ENCODE data around the gene CSGALNACT2. TPM values are rescaled to one million over a fixed set of nuclear protein-coding genes. Genes with fewer than 3 reads are reported as not detected.

Gene CSGALNACT2
- total RNA-seq, 1 experiment from 2014 or later, result 8.9 TPM

DNA sequence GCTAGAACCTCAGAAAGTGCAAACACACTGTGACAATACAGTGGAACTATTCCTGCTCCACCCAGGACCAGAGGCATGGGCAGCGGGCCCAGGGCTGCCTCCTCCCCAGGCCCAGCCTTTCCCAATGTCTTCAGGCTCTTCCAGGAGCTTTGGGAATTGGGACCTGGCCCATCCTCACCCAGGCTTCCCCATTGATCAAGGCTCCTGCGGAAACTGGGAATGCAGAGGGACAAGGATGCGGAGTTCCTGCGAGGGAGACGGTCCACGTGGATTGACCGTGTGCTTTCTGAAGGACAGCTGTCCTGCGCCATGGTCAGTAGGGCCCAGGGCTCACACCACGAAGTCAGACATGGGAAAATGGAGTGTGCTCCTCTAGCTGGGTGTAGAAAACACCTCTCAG is 56.6 kb downstream of the CSGALNACT2 start:
- no CpG with 5 or more reads among the region's 9 CpGs for WGBS (ENCODE audit: extremely low coverage, insufficient read length, low lambda C conversion rate)
- peaks cover 11 to 17% of the 10 kb centered on the region in 2 experiments for H3K4me1 Mint-ChIP-seq

More for the DNA sequence above, 56.6 kb downstream of the CSGALNACT2 start:
- H2AFZ ChIP-seq (ENCODE audit: low read length), result no peak overlapping the region
- no peak overlapping the region for H3T11ph ChIP-seq (ENCODE audit: low read length)
- no peaks in the 10 kb centered on the region for H3K9me3 ChIP-seq (ENCODE audit: control insufficient read depth, low read depth, low read length)
- no peak overlapping the region for H3K4ac ChIP-seq (ENCODE audit: low read depth, low read length)
- H3K9ac ChIP-seq (ENCODE audit: extremely low read depth, insufficient read length, low read length), result no peak overlapping the region
- no peak overlapping the region for H4K8ac ChIP-seq (replicated peaks; ENCODE audit: insufficient read length, low read depth, low read length)
- no peak for DNase-seq
- H3K4me2 ChIP-seq (ENCODE audit: insufficient read depth, insufficient read length, low read length), result no peak overlapping the region
- TF ChIP-seq CTCF (conservative IDR thresholded peaks at IDR 0.05), result no peak
- Mint-ChIP-seq H3K27ac (peak overlapping the region in 1 of 3 experiments; percentile 49; a peak in 1 of 7 replicates), H3K9me3 (no peaks in the 10 kb centered on the region), H3K36me3 (ENCODE audit: insufficient read depth in 1 of 3, low read depth in 3 of 3) (peaks cover 27 to 45% (median 44%) of the 10 kb centered on the region in 3 experiments; a peak in 6 of 7 replicates), H3K4me3 (no peak overlapping the region), H3K27me3 (ENCODE audit: low read depth) (no peaks in the 10 kb centered on the region)
- no peaks in the 10 kb centered on the region for H3K23me2 ChIP-seq (ENCODE audit: insufficient read length, low read depth, low read length, poor library complexity, severe bottlenecking)
- H2BK120ac ChIP-seq (ENCODE audit: low read depth, low read length, poor library complexity, severe bottlenecking), result no peak overlapping the region
- H3K56ac ChIP-seq (ENCODE audit: insufficient read length, low read depth, low read length), result no peak overlapping the region
- no peak overlapping the region for H3K27ac ChIP-seq (ENCODE audit: insufficient read length, low read depth, low read length)
- no peak overlapping the region for H2BK5ac ChIP-seq (ENCODE audit: insufficient read length, low read length)
- H3K27me3 ChIP-seq (ENCODE audit: insufficient read depth, low read length), result no peaks in the 10 kb centered on the region
- no peak overlapping the region for H4K91ac ChIP-seq (ENCODE audit: insufficient read length, low read depth, low read length)
- no peak overlapping the region for H4K5ac ChIP-seq (ENCODE audit: insufficient read length, low read depth, low read length)
- no peak overlapping the region for H2AK5ac ChIP-seq (ENCODE audit: insufficient read length, low read length)
- H3K18ac ChIP-seq (ENCODE audit: insufficient read length, low read depth, low read length), result no peak overlapping the region
- no peaks in the 10 kb centered on the region for H3K79me1 ChIP-seq (ENCODE audit: insufficient read depth, low read depth, low read length, poor library complexity, severe bottlenecking)
- no peak overlapping the region for H2BK12ac ChIP-seq (ENCODE audit: insufficient read length, low read depth, low read length)
- no peak overlapping the region for H2BK20ac ChIP-seq (ENCODE audit: low read depth, low read length, poor library complexity, severe bottlenecking)
- no peaks in the 10 kb centered on the region for H3K79me2 ChIP-seq (ENCODE audit: insufficient read depth, low read length)
- no peaks in the 10 kb centered on the region for H4K20me1 ChIP-seq (ENCODE audit: control insufficient read depth, insufficient read depth, insufficient read length)
- H2BK15ac ChIP-seq (ENCODE audit: low read depth, low read length), result no peak overlapping the region
- no peak overlapping the region for H3K23ac ChIP-seq (ENCODE audit: insufficient read length, low read depth, low read length)
- H3K14ac ChIP-seq (ENCODE audit: insufficient read depth, low read length), result no peak overlapping the region
- H3K4me1 ChIP-seq (ENCODE audit: insufficient read depth, low read length), result no peaks in the 10 kb centered on the region
